Activated T-helper 9 cell treated with anti-CD3 and anti-CD28 coated beads, Interleukin-2, amount 50 U/mL, for 16 hours (primary cell): ENCODE measurements around the gene MAP2K6.

Experiments used
- DNase-seq: peaks from one replicate; pipeline ENCODE4 v3.0.0-alpha.2; 2020; ENCODE audit warnings: low read depth

MAP2K6 gene

DNA sequence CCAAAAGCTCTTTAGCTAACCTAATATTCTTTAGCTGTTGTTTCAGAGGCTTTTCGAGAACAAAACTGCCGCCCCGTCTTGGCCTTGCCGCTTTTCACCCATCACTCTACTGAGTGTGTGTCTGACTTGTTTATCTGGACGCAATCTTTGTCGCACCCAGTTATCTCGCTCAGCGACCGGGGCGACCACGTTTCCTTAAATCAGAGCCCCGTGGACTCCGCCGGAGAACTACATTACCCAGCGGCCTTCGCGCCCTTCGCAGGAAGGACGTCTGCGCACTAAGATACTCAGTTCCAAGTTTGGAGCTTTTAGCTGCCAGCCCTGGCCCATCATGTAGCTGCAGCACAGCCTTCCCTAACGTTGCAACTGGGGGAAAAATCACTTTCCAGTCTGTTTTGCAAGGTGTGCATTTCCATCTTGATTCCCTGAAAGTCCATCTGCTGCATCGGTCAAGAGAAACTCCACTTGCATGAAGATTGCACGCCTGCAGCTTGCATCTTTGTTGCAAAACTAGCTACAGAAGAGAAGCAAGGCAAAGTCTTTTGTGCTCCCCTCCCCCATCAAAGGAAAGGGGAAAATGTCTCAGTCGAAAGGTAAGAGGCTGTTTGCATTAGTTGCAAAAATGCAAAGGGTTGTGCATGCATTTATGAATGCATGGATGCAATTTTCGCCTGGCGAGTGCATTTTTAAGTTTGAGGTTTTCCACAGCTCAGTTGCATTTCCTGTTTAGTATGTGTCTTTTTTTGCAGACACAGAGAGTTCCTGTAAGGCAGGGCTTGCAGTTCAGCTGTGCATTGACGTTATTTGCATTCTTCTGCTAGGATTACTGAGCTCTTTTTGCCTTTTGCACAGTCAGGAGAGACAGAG lies at the start of gene MAP2K6:
MAP2K6 (plus strand) TSS at position 290 of the 867 bp plus-strand sequence; CDS start at position 578, 288 bp downstream.
- DNase-seq, result peak; percentile 58

DNA sequence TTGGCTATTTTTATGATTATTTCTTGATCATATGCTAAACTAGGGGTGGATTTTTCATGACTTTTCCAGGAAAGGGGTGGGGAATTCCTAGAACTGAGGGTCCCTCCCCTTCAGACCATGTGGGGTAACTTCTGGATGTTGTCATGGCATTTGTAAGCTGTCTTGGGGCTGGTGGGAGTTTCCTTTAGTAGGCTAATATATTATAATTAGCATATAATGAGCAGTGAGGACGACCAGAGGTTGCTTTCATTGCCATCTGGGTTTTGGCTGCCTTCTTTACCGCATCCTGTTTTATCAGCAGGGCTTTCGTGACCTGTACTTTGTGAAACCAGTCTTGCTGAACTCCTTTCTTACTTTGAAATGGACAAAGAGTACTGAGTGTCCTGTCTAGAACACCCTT lies 47.2 kb upstream of the MAP2K6 start:
- DNase-seq, result no peak

DNA sequence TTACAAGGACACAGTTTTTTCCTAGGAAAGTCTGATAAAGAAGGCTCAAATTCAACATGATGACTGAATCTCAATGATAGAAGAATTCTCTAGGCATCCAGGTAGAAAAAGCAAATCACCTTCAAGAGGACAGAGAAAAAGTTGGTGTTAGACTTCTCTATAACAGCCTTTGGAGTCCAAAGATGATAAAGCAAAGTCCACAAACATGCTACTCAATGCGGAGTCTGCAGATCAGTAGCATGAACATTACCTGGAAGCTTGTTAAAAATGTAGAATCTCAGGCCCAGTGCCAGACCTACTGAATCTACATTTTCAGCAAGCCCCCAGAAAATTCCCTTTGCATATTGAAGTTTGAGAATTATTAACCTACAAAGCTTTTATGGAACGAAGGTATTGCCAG lies 41.4 kb upstream of the MAP2K6 start:
- no peak for DNase-seq

DNA sequence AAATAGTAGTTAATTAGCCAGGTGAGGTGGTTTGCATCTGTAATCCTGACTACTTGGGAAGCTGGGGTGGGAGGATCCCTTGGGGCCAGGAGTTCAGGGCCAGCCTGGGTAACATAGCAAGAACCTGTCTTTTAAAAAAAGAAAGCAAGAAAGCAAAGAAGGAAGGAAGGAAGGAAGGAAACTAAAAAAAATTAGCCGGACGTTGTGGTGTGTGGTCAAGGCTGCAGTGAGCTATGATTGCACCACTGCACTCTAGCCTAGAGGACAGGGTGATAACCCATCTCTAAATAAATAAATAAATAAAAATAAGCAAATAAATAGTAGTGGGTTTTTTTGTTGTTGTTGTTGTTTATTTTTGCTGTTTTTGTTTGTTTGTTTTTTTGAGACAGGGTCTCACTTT lies 39.3 kb upstream of the MAP2K6 start:
- DNase-seq, result no peak

DNA sequence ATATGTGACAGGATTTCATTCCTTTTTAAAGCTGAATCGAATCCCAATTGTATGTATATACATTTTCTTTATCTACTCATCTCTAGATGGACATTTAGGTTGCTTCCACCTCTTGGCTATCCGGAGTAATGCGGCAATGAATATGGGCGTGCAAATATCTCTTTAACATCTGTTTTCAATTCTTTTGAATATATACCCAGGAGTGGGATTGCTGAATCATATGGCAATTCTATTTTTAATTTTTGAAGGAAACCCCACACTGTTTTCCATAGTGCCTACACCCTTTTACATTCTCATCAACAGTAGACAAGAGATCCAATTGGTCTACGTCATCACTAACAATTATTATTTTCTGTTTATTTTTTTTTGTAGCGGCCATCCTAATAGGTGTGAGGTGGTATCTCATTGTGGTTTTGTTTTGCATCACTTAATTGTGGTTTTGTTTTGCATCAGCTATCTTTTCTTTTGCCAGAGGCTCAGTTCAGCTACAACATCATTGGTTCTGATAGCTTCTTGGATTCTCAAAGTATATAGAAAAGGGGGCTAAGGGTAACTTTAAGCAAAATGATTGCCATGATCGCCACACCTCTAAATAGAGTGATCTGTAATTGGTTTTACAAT lies 25.6 kb upstream of the MAP2K6 start:
- DNase-seq, result no peak

DNA sequence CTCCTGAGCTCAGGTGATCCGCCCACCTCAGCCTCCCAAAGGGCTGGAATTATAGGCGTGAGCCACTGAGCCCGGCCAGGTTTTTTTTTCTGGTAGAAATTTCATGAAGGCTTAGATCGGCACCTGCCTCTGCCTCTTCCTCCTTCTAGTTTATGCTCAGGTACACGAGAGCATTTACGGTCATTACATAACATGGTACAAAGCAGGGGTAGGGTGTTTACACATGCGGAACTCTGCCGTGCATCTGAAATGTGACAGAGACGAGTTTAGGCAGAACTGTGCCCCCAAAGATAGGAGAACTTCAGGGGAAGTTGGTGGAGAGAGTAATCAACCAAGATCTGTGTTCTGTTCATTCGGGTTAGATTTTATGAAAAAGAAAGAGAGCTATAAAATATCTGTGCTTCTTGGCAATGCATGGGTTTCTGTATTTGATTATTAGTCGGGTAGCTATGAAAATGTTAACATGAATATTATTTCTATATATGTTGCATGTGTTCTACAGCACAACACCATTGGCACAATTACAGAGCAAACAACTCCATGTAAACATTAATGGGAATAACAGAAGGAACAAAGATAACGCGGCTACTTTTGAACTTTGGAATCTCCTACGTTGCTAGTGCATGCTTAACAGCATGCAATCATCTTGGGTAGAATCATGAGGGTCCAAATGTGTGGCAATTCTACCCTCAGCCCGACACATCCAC lies 23.5 kb upstream of the MAP2K6 start:
- DNase-seq, result no peak

DNA sequence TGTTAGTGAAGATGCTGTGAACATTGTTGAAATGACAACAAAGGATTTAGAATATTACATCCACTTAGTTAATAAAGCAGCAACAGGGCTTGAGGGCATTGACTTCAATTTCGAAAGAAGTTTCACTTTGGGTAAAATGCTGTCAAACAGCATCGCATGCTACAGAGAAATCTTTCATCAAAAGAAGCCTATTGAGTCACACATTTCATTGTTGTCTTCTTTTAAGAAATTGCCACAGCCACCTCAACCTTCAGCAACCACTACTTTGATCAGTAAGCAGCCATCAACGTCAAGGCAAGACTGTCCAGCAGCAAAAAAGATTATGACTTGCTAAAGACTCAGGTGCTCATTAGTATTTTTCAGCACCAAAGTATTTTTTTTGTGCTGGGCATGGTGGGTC lies 13.2 kb upstream of the MAP2K6 start:
- DNase-seq, result no peak

DNA sequence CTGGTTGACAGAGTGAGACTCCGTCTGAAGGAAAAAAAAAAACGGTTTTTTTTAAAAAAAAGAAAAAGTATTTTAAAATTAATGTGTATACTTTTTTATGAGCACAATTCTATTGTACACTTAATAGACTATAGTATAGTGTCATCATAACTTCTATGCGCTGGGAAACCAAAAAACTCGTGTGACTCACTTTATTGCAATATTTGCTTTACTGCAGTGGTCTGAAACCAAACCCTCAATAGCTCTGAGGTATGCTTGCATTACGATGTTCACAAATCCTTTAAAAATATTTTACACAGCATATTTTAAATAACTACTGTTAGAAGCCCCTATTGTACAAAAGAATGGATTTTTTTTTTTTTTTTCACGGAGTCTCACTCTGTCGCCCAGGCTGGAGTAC lies 12.4 kb upstream of the MAP2K6 start:
- DNase-seq, result no peak

DNA sequence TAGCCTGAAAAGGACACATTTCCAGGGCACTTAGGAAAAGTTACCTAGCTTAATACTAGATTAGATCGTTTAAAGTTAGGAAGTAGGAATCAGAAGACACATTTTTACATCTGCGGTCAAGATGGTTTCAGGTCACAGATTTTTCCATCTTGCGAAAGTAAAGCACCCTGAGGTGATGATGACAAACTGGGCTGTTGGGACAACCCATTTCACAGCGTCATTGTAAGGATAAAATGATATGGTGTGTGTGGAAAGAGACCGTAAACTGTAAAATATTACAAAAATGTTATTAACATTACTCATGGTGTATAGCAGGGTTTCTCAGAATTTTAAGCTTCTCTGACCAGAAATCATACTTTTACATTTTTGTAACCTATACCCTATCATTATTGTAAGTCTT lies 10.1 kb upstream of the MAP2K6 start:
- DNase-seq, result no peak

DNA sequence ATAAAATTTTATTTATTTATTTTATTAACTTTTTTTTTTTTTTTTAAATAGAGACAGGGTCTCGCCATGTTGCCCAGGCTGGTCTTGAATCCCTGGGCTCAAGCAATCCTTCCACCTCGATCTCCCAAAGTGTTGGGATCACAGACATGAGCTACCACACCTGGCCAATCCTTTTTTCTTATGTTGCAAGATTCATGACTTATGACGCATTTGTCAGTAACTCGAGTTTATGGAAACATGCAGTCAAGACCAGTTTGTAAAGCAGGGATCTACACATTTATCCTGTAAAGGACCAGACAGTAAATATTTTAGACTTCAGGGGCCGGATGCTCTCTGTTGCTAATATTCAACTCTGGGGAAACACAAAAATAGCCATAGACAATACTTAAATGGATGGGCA lies 9.4 kb upstream of the MAP2K6 start:
- DNase-seq, result no peak

DNA sequence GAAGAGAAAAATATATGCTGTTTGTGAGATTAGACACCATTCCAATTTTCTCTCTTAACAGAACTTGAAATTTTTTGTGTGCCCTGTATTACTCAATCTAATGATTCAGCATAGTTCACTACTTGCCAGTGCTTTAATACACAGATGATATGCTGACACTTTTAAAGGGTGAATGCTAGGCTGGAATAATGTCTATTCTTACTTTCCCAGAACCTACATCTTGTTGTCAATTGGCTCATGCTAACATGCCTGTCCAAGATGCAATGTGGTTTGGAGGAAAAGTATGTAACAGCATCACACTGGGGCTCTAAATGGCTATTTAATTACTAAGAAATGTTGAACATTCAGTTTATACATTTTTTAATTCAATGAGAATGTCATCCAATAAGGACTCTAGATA lies 7.6 kb upstream of the MAP2K6 start:
- DNase-seq, result no peak

DNA sequence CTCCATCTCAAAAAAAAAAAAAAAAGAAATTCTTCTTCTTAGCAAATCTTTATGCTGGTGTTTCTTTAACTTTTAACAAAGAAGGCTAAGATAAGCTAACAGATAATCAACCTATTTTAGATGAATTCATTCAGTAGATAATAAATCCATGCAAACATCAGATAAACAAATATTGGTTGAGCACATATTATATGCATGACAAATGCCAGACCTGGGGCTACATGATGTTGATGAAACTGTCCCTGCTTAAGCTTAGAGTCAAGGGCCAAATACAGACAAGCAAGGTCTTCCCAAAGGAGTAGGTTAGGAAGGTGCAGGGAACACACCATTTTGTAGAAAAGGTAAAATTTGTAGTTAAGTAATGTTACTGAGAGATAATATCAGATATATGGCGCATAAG lies 6.7 kb upstream of the MAP2K6 start:
- DNase-seq, result no peak

DNA sequence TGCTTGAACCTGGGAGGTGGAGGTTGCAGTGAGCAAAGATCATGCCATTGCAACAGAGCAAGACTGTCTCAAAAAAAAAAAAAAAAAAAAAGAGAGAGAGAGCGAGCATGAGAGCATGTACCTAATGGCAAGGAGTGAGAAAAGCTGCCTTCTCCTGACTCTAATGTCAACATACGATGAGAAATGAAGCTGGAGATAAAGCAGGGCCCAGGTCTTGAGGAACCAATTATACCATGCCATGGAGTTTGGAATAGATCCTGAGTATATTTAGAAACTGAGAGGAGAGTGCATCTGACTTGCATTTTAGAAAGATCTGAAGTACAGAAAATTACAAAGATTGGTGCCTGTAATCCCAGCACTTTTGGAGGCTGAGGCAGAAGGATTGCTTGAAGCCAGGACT lies 3.8 kb upstream of the MAP2K6 start:
- DNase-seq, result no peak

DNA sequence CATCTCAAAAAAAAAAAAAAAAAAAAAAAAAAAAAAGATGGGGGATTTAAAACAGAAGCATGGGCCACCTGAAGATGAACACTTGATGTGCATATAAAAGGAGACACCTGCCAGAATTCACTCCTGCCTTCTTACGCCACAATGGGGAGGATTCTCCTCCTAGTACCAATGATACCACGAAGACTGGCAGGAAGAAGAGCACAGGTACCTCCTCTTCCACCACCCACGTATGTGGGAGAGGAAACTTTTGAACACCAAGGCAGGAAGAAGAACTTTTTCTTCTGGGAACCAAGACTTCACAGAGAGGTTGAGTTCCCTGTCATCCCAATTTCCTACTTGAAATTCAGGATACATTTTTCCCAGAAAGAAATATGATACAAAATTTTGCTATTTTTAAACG lies 2.7 kb upstream of the MAP2K6 start:
- DNase-seq, result no peak

DNA sequence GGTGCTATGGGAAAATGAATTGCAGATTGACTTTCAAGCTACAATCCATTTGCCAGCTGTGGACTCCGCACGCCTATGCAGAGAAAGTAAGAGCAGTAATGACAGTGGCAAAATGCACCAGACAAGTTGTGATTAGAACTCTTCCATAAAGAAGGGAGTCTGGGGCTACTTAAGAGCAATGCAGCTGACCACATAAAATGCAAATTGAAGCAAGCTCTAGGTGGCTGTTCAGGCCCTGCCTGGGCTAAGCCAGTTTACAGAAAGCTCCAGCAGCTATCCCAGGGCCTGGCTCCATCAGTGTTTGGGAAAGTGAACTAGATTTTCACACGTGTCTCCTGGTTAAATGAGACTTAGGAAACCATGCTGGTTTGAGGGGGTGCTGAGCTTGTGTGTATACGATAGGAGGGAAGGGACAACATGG lies 2.2 kb upstream of the MAP2K6 start:
- no peak for DNase-seq

DNA sequence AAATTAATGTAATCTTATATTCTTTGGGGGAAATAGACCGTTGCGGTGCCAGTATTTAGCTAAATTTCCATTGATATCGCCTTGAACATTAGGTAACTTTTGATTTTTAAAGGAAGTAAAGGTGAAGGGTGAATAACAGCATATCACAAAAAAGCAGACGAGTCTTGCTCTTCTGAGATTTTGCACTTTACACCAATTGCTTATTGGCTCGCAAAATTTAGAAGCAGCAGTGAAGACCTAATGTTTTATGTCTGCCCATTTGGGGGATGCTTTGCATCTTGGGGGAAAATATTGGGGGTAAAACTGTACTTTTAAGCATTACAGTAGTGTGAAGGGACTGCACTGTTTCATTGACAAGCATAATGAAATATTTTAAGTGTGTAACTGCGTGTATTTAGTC lies 934 bp downstream of the MAP2K6 start:
- no peak for DNase-seq

DNA sequence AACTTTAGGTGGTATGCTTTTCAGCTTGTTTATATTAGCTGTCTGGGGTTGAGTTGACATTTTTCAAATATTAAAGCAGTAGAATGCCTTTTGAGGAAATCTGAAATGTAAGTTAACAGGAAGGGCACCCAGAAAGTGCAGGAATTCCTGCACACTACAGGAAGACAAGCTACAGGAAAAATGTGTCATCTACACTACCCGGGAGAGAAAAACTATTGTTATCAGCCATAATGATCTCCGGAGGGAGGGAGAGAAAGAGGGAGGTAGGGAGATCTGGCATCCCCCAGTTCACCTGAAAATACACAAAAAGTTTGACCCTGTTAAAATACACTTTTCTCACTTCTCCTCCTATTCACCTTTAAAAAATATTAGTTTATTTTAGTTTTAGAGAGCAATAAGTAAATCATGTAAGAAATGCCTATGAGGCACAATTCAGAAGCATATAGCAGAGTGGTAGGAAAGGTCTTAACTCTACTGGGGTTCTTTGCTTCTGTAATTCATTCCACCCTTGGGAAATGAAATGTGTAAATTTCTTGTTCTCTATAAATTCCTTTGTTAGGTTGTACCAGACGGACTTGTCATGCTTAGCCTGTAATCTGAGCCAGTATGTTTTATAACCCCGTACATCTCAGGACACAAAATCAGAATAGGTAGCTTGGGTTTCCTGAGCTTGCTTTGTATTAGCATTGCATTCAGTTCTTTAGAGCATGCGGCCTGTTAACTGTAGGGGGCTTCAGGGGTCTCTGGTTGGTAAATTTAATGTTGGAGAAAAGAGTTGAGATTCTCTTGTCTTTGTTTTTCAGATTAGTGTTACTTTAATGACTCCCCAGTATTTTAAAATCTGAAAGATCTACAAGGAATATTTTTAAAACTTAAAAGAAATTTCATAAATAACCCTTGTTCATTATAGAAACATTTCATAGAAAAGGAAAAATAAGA lies 3.3 kb downstream of the MAP2K6 start:
- DNase-seq, result no peak

DNA sequence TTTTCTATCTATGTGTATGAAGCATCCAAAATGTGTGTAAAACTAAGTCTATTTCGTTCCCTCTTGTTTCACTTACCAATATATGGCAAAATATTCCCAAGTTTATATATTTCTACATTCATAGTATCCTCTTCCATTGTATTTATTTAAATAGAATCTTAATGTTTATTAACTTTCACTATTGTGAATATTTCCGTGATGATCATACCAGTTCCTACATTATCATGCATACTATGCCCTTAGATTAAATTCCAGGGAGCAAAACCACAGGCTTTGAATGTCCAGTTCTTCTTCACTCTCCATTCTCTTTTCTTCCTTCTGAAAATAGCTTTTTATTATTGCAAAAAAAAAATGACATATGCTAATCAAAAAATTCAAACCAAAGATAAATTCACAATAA lies 4.0 kb downstream of the MAP2K6 start:
- DNase-seq, result no peak

DNA sequence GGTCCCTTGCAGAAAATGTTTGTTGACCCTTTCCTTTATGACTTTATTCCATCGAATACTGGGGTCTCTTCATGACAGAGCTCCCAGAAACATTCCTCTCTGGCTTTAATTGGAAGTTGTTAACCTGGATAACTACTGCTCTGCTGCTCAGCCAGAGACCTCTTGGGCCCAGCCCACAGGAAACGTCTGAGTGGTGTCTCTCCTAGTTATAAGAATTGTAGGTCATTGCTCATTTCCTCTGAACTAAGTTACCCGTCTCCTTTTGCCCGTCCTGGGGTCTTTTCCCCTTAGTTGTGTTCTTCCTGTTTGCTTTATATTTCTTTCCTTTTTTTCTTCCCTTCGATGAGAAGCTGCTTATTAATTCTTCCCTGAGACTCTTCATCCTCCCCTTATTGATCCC lies 9.0 kb downstream of the MAP2K6 start:
- no peak for DNase-seq

DNA sequence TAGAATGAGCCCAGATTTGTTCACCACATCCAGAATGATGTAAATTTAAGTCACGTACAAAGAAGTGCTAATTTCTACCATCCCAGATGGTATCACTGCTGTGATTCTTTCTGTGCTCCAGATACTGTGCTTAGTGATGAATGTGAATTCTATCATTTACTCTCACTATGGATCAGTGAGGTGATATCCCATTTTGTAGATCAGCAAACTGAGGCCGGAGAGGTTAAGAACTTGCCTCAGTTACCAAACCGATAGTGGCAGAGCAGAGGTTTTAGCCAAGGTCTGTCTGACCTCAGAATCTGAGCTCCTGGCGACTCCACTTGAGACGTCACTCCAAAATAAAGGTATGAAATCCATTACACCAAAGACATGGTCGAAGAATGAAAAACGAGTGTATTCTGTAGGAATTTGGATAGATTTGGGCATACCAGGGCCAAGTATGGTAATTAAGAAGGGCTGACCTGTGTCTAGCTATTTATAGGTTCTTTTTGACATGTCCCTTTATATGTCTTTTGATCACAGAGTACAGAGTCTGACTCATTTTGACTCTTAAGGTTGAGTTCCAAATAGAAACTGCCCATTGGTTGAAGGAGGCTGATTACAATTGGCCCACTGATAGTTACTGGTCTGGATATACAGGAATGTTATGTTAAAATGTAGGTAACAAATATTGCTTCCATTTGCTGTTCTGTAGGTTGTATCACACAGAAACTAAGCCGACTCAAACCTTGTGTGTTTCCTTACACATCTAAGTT lies 10.0 kb downstream of the MAP2K6 start:
- DNase-seq, result no peak

DNA sequence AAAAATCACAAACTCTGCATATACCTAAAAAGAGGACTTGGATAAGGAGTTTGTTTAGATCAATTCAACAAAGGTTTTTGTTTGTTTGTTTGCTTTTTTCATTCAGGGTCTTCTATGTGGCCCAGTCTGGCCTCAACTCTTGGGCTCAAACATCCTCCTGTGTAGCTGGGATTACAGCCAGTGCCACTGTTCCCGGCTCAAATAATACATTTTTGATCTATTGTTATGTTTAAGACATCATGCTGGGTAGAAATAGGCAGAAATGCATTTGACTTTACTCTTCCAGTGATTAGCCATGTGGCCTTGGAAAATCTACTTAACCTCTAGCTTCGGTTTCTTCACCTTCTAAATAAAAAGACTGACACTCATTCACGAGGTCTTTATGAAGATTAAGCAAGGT lies 11.5 kb downstream of the MAP2K6 start:
- DNase-seq, result no peak
